Neural progenitor cell (in vitro differentiated cells): Measurements from ENCODE around the gene C1QA. TPM values are rescaled to one million over a fixed set of nuclear protein-coding genes. Genes with fewer than 3 reads are reported as not detected.

Source experiments
- DNase-seq: peaks from one replicate; pipeline ENCODE4 v3.0.0-alpha.2; 2016; ENCODE audit warnings: low spot score
- H2AFZ ChIP-seq: fragments of 200-600 bp; sonication (generic); replicated peaks from 2 replicates; pipeline ENCODE4 v1.6.1; 2016; ENCODE audit warnings: antibody characterized with exemption
- H3F3A ChIP-seq: fragments of 200-600 bp; sonication (generic); 2 replicates; pipeline ENCODE4 v1.6.1; 2016; ENCODE audit warnings: antibody characterized with exemption, low read depth
- H3K27ac ChIP-seq: fragments of 200-600 bp; sonication (generic); 2 replicates; pipeline ENCODE4 v1.5.1; 2016; ENCODE audit warnings: mild to moderate bottlenecking
- H3K27me3 ChIP-seq: fragments of 200-600 bp; sonication (generic); 2 replicates; pipeline ENCODE4 v1.6.1; 2016; ENCODE audit warnings: mild to moderate bottlenecking, moderate library complexity
- H3K36me3 ChIP-seq: fragments of 200-600 bp; sonication (generic); 2 replicates; pipeline ENCODE4 v1.5.1; 2016
- H3K4me1 ChIP-seq: fragments of 200-600 bp; sonication (generic); 2 replicates; pipeline ENCODE4 v1.6.1; 2016; ENCODE audit warnings: mixed run types
- H3K4me2 ChIP-seq: fragments of 200-600 bp; sonication (generic); 2 replicates; pipeline ENCODE4 v1.6.1; 2016
- H3K4me3 ChIP-seq: fragments of 200-600 bp; sonication (generic); 2 replicates; pipeline ENCODE4 v1.5.1; 2016
- H3K79me2 ChIP-seq: fragments of 200-600 bp; sonication (generic); 2 replicates; pipeline ENCODE4 v1.6.1; 2016; ENCODE audit warnings: low read depth
- H3K9ac ChIP-seq: fragments of 200-600 bp; sonication (generic); 2 replicates; pipeline ENCODE4 v1.6.1; 2016
- H3K9me3 ChIP-seq: fragments of 200-600 bp; sonication (generic); 2 replicates; pipeline ENCODE4 v1.5.1; 2016; ENCODE audit warnings: low read depth
- H4K20me1 ChIP-seq: fragments of 200-600 bp; sonication (generic); 2 replicates; pipeline ENCODE4 v1.6.1; 2016; ENCODE audit warnings: low read depth
- H3K27ac Mint-ChIP-seq: 3 replicates; pipeline ENCODE4 v1.8.0; 2021; ENCODE audit warnings: mixed read lengths
- H3K27me3 Mint-ChIP-seq: 2 replicates; pipeline ENCODE4 v1.8.0; 2022; ENCODE audit warnings: low read depth, mild to moderate bottlenecking, inconsistent platforms, moderate library complexity, mixed read lengths; ENCODE audit not compliant: insufficient read depth
- H3K36me3 Mint-ChIP-seq: 3 replicates; pipeline ENCODE4 v1.8.0; 2021; ENCODE audit warnings: mixed read lengths
- H3K4me1 Mint-ChIP-seq: 3 replicates; pipeline ENCODE4 v1.8.0; 2021; ENCODE audit warnings: mixed read lengths
- H3K4me3 Mint-ChIP-seq: 3 replicates; pipeline ENCODE4 v1.8.0; 2021; ENCODE audit warnings: mild to moderate bottlenecking, moderate library complexity, mixed read lengths
- H3K9me3 Mint-ChIP-seq: 3 replicates; pipeline ENCODE4 v1.8.0; 2020; ENCODE audit warnings: mixed read lengths
- EZH2 ChIP-seq: fragments of 200-600 bp; sonication (generic); IDR thresholded peaks from 2 replicates; pipeline ENCODE4 v1.6.1; 2017; ENCODE audit warnings: antibody characterized with exemption, mild to moderate bottlenecking, moderate library complexity
- EZH2phosphoT487 ChIP-seq: fragments of 200-600 bp; sonication (generic); IDR thresholded peaks from 2 replicates; pipeline ENCODE4 v1.6.1; 2017; ENCODE audit warnings: antibody characterized with exemption
- total RNA-seq: library from RNA; depleted of rRNA; stranded (reverse); fragments of >200 nt; gene quantifications from 2 replicates; pipeline ENCODE4 v1.2.3, GENCODE V29; 2015; ENCODE audit warnings: low replicate concordance
- TF ChIP-seq, protein P1 (sequence below): fragments of 200-600 bp; sonication (generic); IDR thresholded peaks from 2 replicates; pipeline ENCODE4 v1.5.1; 2017; ENCODE audit warnings: antibody characterized with exemption, mild to moderate bottlenecking

The C1QA gene
- total RNA-seq, 1 donor from 2014 or later: not detected

DNA sequence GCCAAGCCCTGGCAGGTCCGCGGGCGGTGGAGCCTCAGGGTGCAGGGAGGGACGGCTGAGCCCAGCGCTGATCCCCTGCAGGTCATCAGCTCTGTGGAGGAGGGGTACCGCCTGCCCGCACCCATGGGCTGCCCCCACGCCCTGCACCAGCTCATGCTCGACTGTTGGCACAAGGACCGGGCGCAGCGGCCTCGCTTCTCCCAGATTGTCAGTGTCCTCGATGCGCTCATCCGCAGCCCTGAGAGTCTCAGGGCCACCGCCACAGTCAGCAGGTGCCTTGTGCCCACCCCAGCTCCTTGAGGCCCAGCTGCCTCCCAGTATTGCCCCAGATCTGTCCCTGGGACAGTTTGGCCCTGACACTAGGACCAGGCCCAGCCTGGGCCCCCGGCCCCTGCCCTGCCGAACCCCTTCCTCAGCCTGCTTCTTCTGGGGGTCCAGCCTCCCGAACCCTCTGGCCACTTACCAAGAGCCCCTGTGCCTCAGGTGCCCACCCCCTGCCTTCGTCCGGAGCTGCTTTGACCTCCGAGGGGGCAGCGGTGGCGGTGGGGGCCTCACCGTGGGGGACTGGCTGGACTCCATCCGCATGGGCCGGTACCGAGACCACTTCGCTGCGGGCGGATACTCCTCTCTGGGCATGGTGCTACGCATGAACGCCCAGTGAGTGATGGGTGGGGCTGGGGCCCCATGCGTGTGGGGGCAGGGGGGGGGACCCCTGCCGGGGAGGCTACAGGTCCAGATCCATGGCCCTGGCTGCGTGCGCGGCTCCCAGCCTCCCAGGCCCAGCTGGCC lies 35.4 kb upstream of the C1QA start:
- Mint-ChIP-seq H3K27me3 (peaks cover 29% of the 10 kb centered on the region), H3K4me1 (no peaks in the 10 kb centered on the region), H3K4me3 (no peak overlapping the region), H3K36me3 (no peaks in the 10 kb centered on the region), H3K9me3 (no peaks in the 10 kb centered on the region), H3K27ac (no peak overlapping the region)
- peaks cover 12% of the 10 kb centered on the region for H3K27me3 ChIP-seq
- peaks cover 3% of the 10 kb centered on the region for H4K20me1 ChIP-seq
- no peaks in the 10 kb centered on the region for H3K4me1 ChIP-seq
- H3K4me2 ChIP-seq: no peak overlapping the region
- no peaks in the 10 kb centered on the region for H3K9me3 ChIP-seq
- H3K9ac ChIP-seq: no peak overlapping the region
- no peaks in the 10 kb centered on the region for H3K36me3 ChIP-seq
- H3K27ac ChIP-seq: no peak overlapping the region
- TF ChIP-seq EZH2phosphoT487: no peak
- TF ChIP-seq EZH2: no peak
- TF ChIP-seq, protein P1, sequence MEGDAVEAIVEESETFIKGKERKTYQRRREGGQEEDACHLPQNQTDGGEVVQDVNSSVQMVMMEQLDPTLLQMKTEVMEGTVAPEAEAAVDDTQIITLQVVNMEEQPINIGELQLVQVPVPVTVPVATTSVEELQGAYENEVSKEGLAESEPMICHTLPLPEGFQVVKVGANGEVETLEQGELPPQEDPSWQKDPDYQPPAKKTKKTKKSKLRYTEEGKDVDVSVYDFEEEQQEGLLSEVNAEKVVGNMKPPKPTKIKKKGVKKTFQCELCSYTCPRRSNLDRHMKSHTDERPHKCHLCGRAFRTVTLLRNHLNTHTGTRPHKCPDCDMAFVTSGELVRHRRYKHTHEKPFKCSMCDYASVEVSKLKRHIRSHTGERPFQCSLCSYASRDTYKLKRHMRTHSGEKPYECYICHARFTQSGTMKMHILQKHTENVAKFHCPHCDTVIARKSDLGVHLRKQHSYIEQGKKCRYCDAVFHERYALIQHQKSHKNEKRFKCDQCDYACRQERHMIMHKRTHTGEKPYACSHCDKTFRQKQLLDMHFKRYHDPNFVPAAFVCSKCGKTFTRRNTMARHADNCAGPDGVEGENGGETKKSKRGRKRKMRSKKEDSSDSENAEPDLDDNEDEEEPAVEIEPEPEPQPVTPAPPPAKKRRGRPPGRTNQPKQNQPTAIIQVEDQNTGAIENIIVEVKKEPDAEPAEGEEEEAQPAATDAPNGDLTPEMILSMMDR: no peak
- no peak overlapping the region for H3K4me3 ChIP-seq
- no peaks in the 10 kb centered on the region for H3F3A ChIP-seq
- no peaks in the 10 kb centered on the region for H3K79me2 ChIP-seq
- no peak for DNase-seq
- H2AFZ ChIP-seq: no peak overlapping the region

DNA sequence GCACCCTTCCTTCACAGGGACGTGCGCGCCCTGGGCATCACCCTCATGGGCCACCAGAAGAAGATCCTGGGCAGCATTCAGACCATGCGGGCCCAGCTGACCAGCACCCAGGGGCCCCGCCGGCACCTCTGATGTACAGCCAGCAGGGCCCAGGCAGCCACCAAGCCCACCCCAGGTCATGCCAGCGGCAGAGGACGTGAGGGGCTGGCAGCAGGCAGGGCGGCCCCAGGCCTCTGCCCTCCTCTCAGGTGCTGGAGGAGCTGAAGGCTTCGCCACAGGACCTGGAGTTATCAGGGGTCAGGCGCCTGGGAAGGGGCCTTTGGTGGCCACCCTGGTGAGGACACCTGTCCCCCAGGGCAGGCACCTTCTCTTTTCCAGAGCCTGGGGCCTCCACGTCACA lies 34.8 kb upstream of the C1QA start:
- no peaks in the 10 kb centered on the region for H3K4me1 Mint-ChIP-seq
- H3K27me3 Mint-ChIP-seq: peaks cover 35% of the 10 kb centered on the region
- Histone ChIP-seq H3F3A (no peaks in the 10 kb centered on the region), H4K20me1 (peaks cover 3% of the 10 kb centered on the region), H3K27me3 (peaks cover 17% of the 10 kb centered on the region), H3K4me2 (no peak overlapping the region), H3K27ac (no peak overlapping the region), H3K36me3 (no peaks in the 10 kb centered on the region), H3K9me3 (no peaks in the 10 kb centered on the region), H3K9ac (no peak overlapping the region), H3K79me2 (no peaks in the 10 kb centered on the region), H3K4me3 (no peak overlapping the region), H2AFZ (no peak overlapping the region), H3K4me1 (no peaks in the 10 kb centered on the region)
- no peak overlapping the region for H3K27ac Mint-ChIP-seq
- no peak for DNase-seq
- no peaks in the 10 kb centered on the region for H3K9me3 Mint-ChIP-seq
- no peak overlapping the region for H3K4me3 Mint-ChIP-seq
- no peak for TF ChIP-seq EZH2phosphoT487
- TF ChIP-seq, protein P1: no peak
- TF ChIP-seq EZH2: no peak
- no peaks in the 10 kb centered on the region for H3K36me3 Mint-ChIP-seq

DNA sequence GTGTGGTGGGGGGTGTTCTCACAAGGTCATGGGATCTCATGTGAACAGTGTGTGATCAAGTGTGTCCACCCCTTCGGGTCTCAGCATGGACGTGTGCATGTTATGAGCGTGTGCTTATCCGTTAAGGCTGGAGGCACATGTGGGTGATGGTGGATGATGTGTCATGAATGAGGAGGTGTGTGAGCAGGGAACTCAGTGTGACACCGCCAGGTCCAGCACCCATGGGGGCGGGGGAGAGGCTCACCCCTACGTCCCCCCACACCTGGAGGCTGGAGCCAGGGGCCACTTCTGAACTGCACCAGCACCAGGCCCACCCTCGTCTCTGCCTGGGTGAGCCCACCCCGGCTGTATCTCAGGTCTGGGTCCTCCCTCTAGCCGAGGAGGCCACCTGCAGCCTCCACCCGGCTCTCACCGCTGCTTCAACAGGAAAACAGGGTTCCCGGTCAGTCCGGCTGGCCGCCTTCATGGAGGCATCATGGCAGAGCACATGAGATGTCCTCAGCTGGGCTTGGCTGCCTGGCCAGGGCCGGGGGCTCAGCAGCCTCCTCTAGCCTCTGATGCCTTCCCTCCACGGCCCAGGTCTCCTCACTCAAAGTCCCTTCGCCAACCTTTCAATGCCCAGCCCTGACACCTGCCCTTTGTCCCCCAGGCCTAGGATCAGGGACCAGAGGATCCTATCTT lies 34.2 kb upstream of the C1QA start:
- Histone ChIP-seq H3K9me3 (no peaks in the 10 kb centered on the region), H3K4me1 (no peaks in the 10 kb centered on the region), H3F3A (no peaks in the 10 kb centered on the region), H3K4me2 (no peak overlapping the region), H2AFZ (no peak overlapping the region), H3K4me3 (no peak overlapping the region), H3K27me3 (peaks cover 23% of the 10 kb centered on the region), H4K20me1 (peaks cover 3% of the 10 kb centered on the region), H3K36me3 (no peaks in the 10 kb centered on the region), H3K9ac (no peak overlapping the region), H3K79me2 (no peaks in the 10 kb centered on the region), H3K27ac (no peak overlapping the region)
- no peak overlapping the region for H3K27ac Mint-ChIP-seq
- no peak overlapping the region for H3K4me3 Mint-ChIP-seq
- DNase-seq: no peak
- TF ChIP-seq EZH2phosphoT487: no peak
- no peak for TF ChIP-seq EZH2
- TF ChIP-seq, protein P1: no peak
- no peaks in the 10 kb centered on the region for H3K4me1 Mint-ChIP-seq
- no peaks in the 10 kb centered on the region for H3K9me3 Mint-ChIP-seq
- H3K27me3 Mint-ChIP-seq: peaks cover 36% of the 10 kb centered on the region
- no peaks in the 10 kb centered on the region for H3K36me3 Mint-ChIP-seq
